Raji (cell line): Measurements from ENCODE around the gene TCF3.

Experiments
- POLR2A ChIP-seq: IDR thresholded peaks from 2 replicates; pipeline ENCODE4 v1.6.1; 2011; ENCODE audit warnings: low read depth, low read length, control low read depth; ENCODE audit not compliant: insufficient read depth

TCF3 gene

DNA sequence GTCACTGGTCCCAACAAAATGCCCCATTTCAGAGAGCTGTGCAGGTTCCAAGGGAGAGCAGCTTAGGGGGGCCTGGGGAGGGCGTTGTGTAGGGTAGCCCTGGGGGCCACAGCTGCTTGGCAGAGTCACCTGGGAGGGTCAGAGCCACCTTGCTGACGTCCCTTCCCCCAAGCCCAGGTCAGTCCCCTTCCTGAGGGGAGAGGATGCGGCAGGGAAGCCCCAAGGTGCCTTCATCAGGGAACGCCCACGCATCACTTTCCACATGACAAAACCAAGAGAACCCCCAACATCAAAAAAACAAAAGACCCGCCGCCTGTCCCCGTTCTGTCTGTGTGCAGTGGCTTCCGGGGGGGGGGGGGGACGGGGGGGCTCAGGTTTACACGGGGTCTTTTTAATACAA is 41.8 kb downstream of the TCF3 start:
- TF ChIP-seq POLR2A: no peak

DNA sequence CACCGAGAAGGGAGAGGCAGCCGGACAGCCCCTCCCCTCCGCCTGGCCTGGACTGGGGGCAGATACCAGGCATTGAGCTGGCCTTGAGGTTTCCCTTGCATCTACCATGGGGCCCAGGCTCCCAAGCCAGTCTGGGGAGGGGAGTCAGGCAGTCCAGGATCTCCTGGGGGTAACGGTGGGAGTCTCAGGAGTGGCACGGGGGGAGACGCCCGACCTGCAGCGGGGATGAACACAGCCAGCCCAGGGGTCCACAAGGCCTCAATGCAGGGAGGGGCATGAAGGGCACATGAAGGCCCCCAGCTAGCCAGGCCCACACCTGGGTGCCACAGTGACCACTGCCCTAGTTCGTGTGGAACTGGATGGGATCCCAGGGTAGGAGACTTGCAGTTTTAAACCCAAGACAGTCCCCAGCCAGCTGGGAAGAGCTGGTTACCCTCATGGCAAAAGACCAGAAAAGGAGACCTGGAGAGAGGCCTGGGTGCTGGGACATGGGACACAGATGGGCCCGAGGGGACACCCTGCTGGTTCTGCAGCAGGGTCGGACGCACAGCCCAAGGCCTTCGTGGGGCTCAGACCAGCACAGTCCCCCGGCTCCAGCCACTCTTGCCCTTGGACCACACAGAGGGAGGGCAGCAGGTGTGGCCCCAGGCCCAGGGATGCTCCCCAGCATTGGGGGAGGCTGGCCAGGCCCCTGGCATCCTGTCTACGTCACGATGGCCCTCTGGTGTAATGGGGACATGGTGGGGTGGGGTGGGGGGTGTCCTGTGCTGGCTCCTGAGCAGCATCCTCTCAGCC is 42.5 kb downstream of the TCF3 start:
- TF ChIP-seq POLR2A: no peak

DNA sequence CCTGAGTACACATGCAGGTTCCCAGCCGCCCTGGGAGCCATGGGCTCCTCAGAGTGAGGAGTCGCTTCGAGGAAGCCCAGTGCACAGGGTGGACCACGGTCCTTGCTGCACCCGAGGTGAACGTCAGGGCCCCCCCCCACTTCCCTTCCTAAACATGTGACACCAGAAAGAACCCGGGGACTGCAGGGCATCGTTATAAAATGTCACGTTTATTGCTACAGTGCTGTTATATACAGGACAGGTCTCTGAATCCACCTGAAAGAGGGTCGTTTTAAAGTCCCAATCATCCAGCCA is 43.4 kb downstream of the TCF3 start:
- no peak for TF ChIP-seq POLR2A

DNA sequence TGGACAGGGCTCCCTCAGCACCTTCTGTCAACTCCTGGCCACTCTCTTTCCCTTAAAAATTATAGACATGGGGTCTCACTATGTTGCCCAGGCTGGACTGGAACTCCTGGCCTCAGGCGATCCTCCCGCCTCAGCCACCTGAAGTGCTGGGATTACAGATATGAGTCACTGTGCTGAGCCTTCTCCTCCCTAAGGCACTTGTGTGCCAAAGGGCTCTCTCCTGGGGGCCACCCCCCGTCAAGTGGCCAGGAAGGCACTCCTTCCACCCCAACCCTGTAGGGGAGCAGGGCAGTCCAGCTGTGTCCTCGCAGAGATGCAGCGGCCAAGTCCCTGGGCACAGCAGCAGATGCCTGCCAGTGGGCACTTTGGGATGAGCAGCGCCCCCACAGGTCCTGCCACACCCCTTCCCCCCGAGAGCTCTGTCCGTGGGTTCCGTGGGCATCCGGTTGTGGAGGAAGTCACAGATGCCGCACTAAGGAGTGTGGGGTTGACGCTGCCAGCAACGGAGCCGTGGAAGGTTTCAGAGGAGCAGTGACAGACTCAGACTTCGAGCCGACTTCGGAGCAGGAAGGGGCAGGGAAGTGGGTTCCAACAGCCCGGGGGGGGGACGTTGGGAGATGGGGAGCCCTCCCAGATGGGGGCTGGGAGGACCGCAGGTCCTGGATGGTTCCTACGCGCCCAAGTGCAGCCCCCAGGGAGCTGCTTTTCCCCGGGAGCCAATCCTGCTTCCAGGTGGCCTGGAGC is 43.9 kb downstream of the TCF3 start:
- TF ChIP-seq POLR2A: no peak

DNA sequence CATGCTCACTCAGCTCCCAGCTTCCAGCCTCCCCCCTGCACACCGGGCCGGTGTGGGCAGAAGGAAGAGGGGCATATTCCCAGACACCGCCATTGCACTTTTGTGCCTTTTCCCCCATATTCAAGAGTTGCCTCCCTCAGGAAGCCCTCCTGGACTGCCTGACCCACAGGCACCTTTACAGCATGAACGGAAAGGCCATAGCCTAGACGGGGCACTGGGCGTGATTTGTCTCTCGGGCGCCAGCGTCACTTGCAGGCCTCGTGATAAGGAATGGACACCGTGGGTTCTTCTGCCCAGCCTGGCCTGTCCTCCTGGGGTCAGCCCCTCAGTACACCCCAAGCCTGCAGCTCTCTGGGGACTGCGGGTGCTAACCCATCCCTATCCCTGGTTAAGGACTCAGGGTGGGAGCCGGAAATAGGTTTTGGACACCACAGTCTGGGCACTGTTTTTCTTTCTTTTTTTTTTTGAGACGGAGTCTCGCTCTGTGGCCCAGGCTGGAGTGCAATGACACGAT is 46.2 kb downstream of the TCF3 start:
- TF ChIP-seq POLR2A: no peak

DNA sequence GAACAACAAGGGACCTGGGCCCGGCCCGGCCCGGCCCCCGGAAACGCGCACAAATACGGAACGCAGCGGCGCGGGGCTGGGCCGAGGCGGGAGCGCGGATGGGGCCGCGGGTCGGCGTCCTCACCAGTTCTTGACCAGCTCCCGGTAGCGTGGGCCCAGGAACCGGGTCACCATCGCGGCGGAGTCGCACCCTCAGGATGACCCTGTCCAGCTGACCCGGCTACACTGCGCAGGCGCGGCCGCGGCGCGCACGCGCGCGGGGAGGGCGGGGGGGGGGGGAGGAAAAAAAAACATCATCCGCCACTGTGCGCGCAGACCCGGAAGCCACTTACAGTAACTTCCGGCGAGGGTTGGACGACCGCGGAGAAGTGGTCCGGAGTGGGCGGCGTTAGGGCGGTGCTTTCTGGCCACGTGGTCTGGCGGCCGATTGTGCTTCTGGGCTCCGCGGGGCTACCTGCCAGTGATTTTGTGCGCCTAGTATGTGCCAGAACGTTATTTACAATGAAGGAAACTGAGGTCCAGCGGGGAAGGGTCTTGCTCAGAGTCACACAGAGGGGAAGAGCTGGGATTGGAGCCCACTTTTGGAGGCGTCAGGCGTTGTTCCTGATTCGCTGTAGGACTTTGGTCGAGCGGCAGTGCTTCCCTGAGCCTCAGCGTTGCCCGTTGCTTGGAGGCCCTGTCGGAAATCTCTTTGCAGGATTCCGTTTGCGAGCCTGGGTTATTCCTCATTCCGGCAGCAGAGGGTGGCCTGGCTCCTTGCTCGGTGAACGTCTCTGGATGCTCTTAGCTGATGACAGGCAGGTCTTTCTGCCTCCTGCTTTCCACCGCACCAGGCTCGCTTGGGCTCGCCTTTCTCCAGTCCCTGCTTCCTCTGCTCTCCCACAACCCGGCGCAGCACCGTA is 46.9 kb downstream of the TCF3 start, which contains the start of gene UQCR11:
UQCR11 (minus strand) TSS at position 227 of the 902 bp plus-strand sequence; CDS start at position 174, 53 bp downstream.
- TF ChIP-seq POLR2A: peak; percentile 92

DNA sequence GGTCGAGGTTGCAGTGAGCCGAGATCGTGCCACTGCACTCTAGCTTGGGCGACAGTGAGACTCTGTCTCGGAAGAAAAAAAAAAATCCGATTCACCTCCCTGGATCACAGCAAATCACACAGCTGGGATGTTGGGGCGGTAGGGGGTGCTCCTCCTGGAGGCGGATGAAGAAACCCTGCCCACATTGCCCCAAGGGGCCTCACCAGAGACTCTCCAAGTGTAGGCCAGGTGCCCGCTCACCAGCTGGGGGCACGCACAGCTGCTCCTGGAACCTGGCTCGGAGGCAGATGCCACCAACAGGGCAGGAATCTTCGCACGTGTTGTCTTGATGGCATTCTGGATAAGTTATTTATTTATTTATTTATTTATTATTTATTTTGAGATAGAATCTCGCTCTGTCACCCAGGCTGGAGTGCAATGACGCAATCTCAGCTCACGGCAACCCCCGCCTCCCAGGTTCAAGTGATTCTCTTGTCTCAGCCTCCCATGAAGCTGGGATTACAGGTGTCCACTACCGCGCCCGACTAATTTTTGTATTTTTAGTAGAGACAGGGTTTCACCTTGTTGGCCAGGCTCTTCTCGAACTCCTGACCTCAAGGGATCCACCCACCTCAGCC is 50.2 kb downstream of the TCF3 start:
- TF ChIP-seq POLR2A: no peak

DNA sequence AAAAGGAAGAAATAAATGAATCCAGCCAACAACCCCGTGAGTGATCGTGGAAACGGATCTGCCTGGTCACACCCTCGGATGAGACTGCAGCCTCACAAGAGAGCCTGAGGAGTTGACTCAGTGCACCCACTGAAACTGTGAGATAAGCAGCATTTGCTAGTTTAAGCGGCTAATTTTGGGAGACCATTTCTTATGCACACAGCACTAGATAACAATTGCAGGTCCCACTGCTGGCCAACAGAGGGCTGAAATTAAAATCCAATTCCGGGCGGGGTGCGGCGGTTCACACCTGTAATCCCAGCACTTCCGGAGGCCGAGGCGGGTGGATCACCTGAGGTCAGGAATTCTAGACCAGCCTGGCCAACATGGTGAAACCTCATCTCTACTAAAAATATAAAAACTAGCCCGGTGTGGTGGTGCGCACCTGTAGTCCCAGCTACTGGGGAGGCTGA is 50.8 kb downstream of the TCF3 start:
- TF ChIP-seq POLR2A: no peak

DNA sequence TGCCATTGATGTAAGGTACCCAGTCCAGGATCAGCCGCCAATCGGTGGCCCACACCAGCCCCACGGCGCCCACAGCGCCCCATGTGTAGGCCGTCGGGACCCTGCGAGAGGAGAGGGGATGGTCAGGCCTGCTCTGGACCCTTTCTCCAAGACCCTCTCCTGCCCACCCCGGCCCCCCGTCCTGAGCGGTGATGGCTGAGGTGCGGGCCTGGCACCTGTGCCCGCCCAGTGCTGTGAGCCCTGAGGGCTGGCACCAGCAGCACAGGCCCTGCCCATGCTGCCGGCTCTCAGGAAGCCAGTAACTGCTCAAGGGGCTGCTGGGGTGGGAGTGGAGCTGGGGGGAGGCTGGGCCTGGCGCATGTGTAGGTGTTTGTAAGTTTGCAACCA is 53.0 kb downstream of the TCF3 start:
- no peak for TF ChIP-seq POLR2A

DNA sequence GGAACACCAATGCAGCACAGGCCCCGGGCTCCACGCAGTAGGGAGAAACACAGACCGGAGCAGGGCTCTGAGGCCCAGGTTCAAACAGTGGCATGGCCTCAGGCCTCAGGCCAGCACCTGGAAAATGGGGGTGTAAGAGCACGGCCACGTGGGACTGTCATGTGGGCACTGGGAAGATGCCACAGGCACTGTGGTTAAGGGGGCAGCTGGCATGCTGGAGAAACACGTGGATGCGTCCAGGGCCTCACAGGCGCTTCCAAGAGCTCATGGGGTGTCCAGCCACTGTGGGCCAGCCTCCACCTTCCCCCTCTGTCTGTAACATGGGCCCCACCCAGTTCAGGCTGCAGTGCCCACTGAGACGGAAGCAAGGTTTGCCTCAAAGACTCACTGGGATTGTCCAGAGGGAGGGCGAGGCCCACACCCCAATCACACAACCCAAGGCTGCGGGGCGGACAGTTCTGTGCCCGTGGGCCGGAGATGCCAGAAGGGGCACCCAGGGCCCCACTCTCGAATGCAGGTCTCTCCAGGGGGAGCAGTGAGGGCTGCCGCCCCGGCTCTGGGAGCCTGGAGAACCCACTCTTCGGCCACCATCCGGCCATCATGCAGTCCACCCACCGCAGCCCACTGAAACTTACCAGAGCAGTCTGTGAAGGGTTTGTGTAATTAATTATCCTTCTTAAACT is 53.5 kb downstream of the TCF3 start:
- no peak for TF ChIP-seq POLR2A

DNA sequence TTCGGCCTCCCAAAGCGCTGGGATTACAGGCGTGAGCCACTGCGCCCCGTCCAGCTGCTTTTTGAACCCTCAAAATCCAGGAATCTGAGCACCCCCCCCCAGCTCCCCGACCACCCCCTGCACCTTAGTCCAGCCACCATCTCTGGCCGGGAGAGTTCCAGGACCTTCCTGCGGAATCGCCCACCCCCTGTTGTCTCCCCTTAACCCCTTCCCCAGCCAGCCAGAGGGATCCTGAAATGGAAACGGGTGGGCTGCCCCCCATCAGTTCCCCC is 59.0 kb downstream of the TCF3 start:
- no peak for TF ChIP-seq POLR2A

DNA sequence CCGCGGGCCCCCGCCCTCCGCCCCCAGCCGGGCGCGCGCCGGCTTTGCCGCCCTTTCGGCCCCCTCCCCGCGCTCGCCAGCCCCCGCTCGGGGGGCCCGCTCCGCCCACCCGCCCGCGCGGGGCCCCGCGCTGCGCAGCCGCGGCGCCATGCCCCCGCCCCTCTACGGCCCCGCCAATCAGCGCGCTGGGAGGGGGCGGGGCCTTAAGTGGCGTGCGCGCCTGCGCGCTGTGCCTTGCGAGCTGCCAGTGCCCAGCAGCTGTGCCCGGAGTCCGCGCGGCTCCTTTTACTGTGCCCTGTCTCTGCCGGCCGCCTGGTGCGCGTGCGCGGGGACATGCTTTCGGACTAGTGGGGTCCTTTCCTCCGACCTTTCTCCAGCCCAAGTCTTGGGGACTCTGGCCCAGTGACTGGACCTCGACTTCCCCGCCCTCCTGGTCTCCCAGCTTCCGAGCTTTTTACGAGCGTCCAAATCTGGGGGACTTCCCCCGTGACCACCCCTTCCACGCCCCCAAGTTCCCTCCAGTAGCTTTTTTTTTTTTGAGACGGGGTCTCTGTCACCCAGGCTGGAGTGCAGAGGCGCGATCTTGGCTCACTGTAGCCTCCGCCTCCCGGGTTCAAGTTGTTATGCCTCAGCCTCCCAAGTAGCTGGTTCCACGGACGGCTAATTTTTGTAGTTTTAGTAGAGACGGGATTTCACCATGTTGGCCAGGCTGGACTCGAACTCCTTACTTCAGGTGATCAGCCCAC is 59.5 kb downstream of the TCF3 start, which contains the start of gene MBD3:
MBD3 (minus strand) TSS at position 111 of the 746 bp plus-strand sequence. CDS start 234 bp downstream, outside the sequence.
- TF ChIP-seq POLR2A: peak; percentile 82

DNA sequence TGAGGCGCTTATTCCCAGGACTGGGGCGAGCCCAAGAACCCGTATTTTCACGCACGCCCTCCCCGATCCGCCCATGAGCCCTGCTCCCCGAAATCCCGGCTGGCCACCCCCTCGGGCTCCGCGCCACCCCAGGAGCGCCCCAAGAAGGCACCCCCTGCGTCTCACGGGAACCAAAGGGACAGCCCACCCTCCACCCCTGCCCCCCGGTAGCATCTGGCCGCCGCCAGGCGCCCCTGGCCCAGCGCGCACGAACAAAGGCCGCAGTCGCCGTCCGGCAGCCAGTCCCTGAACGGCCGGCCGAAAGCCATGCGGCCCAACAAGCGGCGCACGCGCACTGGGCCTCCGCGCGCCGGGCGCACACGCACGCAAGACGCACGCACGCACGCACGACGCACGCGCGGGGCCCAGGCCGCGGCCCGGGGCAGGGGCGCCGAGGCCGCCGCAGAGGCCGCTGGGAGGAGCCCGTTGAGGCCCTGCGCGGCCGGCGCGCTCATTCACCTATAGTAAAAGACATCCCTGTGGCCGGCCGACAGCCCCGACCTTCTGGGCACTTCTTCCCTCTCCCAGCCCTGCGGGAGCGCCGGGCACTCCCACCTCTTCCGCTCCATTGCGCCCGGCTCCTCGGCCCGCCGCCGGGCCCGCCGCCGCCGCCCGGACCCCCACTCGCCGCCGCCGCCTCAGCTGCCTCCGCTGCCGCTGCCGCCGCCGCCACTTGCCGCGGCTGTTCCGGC is 60.2 kb downstream of the TCF3 start:
- peak; percentile 85 for TF ChIP-seq POLR2A
